Measurements from ENCODE around the gene SUN1.

GRCh38 chr7:886626-887487, 54.6 kb downstream of the SUN1 start:
- TF ChIP-seq MAX (IDR thresholded peaks at IDR 0.05; ENCODE audit: low read depth), result no peak
- no peak for TF ChIP-seq POLR2AphosphoS5 (IDR thresholded peaks at IDR 0.05; ENCODE audit: low read depth, low read length)
- no peak for TF ChIP-seq CHD2 (IDR thresholded peaks at IDR 0.05; ENCODE audit: low read length, partially characterized antibody)
